ENCODE data around the gene CLK3.
"Not testable (repeated sequence)": the region's sequence is repeated elsewhere in the genome, so short reads cannot be mapped to it uniquely, and the experiment has no call there.

- TF ChIP-seq CTCF, POLR2A (IDR thresholded peaks at IDR 0.05): not testable (repeated sequence)
Measured at GRCh38 chr15:74629696-74630095, 14.1 kb downstream of the CLK3 start.

Measured in esophagus squamous epithelium (tissue), 4 donors.